ENCODE data around the gene CUEDC2.

The CUEDC2 gene

DNA sequence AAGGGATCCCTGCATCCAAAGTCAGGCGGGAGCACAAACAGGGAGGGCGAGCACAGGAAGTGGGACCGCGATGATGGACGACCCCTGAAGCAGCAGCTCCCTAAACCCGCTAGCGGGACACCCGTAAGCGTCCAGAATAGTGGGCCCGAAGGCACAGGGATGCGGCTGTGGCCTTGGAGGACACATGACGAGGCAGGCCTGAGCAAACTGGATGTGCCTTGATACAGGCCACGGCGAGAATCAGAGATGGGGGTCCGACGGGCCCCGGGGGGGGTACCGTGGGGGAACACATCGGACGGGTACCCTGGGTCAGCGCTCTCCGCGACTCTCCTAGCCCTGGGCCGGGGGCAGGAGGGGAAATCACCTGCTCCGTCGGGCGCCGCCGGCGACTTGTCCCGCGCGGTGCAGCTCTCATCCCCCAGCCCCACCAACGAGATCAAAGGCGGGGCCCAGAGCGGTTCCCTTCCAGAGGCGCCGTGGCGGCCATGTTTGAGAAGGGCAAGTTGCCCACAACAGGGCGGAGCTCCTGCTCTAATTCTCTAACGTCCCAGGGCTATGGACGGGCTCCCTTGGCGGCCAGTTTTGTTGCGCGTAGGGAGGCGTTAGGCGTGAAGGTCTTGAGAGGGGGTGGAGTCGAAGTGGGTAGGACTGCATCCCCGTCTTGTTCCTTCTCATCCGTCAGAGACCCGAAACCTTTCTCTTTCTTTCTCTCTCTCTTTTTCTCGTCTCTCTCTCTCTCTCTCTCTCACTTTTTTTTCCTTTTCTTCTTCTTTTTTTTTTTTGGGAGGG, at the start of gene CUEDC2:
TSS of gene CUEDC2 (minus strand) at position 413 of the 789 bp plus-strand sequence. CDS start 7,386 bp downstream, outside the sequence.
- no peaks in the 10 kb centered on the region for H3K9me2 ChIP-seq (ENCODE audit: low read depth, low read length)
- no peaks in the 10 kb centered on the region for H4K20me1 ChIP-seq (ENCODE audit: insufficient read depth, low read length)
- no peaks in the 10 kb centered on the region for H3K27me3 ChIP-seq (ENCODE audit: insufficient read depth, low read length)
- peak within 1 kb of the TSS; percentile 71 for H3K4me3 ChIP-seq (ENCODE audit: low read depth, low read length, poor library complexity, severe bottlenecking)
- no peaks in the 10 kb centered on the region for H3K9me3 ChIP-seq (ENCODE audit: low read length)
- H3K4me2 ChIP-seq (ENCODE audit: low read length) = peak within 1 kb of the TSS; percentile 84
- H3K4me1 ChIP-seq (ENCODE audit: insufficient read depth, low read length, severe bottlenecking) = peaks cover 18% of the 10 kb centered on the region
- no peak within 1 kb of the TSS for H2AFZ ChIP-seq (ENCODE audit: low read length)
- H3K9ac ChIP-seq (ENCODE audit: low read length) = peak within 1 kb of the TSS; percentile 79
- H3K27ac ChIP-seq (ENCODE audit: low read depth, low read length, poor library complexity, severe bottlenecking) = peak within 1 kb of the TSS; percentile 74
- H3K36me3 ChIP-seq (ENCODE audit: insufficient read depth, low read length) = no peaks in the 10 kb centered on the region
- no peaks in the 10 kb centered on the region for H3F3A ChIP-seq (ENCODE audit: insufficient read depth, low read length)
- TF ChIP-seq, protein P1, sequence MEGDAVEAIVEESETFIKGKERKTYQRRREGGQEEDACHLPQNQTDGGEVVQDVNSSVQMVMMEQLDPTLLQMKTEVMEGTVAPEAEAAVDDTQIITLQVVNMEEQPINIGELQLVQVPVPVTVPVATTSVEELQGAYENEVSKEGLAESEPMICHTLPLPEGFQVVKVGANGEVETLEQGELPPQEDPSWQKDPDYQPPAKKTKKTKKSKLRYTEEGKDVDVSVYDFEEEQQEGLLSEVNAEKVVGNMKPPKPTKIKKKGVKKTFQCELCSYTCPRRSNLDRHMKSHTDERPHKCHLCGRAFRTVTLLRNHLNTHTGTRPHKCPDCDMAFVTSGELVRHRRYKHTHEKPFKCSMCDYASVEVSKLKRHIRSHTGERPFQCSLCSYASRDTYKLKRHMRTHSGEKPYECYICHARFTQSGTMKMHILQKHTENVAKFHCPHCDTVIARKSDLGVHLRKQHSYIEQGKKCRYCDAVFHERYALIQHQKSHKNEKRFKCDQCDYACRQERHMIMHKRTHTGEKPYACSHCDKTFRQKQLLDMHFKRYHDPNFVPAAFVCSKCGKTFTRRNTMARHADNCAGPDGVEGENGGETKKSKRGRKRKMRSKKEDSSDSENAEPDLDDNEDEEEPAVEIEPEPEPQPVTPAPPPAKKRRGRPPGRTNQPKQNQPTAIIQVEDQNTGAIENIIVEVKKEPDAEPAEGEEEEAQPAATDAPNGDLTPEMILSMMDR (IDR thresholded peaks at IDR 0.05; ENCODE audit: low read length) = no peak
- no peak for TF ChIP-seq EZH2 (IDR thresholded peaks at IDR 0.05; ENCODE audit: borderline replicate concordance, low read length)
- no peaks in the 10 kb centered on the region for H3K79me2 ChIP-seq (ENCODE audit: insufficient read depth, low read length)

DNA sequence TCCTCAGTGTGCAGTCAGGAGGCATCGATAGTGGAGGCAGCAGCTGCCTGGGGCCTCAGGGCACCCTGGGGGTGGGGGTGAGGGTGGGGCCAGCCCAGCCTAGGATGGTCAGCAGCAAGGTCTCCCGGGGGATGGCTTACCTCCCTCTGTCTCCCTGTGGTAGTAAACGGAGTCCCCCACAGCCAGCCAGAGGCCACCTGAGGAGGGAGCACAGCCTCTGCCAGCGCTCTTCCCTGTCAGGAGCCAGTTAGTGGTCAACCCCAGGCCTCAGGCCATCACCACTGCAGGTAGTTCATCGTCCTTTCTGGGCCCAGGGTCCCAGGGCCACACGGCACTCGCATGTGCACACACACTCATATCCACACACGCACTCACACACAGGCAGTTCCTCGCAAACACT, 48.0 kb upstream of the CUEDC2 start:
- H3K4me1 ChIP-seq (ENCODE audit: insufficient read depth, low read length, severe bottlenecking) = no peaks in the 10 kb centered on the region
- no peaks in the 10 kb centered on the region for H4K20me1 ChIP-seq (ENCODE audit: insufficient read depth, low read length)
- H3K9me3 ChIP-seq (ENCODE audit: low read length) = no peaks in the 10 kb centered on the region
- H3F3A ChIP-seq (ENCODE audit: insufficient read depth, low read length) = no peaks in the 10 kb centered on the region
- no peak overlapping the region for H3K9ac ChIP-seq (ENCODE audit: low read length)
- no peaks in the 10 kb centered on the region for H3K27me3 ChIP-seq (ENCODE audit: insufficient read depth, low read length)
- H3K27ac ChIP-seq (ENCODE audit: low read depth, low read length, poor library complexity, severe bottlenecking) = no peak overlapping the region
- H3K9me2 ChIP-seq (ENCODE audit: low read depth, low read length) = no peaks in the 10 kb centered on the region
- peaks cover 57% of the 10 kb centered on the region for H3K36me3 ChIP-seq (ENCODE audit: insufficient read depth, low read length)
- no peak overlapping the region for H3K4me2 ChIP-seq (ENCODE audit: low read length)
- TF ChIP-seq EZH2 (IDR thresholded peaks at IDR 0.05; ENCODE audit: borderline replicate concordance, low read length) = no peak
- TF ChIP-seq, protein P1 (IDR thresholded peaks at IDR 0.05; ENCODE audit: low read length) = no peak
- H3K79me2 ChIP-seq (ENCODE audit: insufficient read depth, low read length) = no peaks in the 10 kb centered on the region
- H3K4me3 ChIP-seq (ENCODE audit: low read depth, low read length, poor library complexity, severe bottlenecking) = no peak overlapping the region
- H2AFZ ChIP-seq (ENCODE audit: low read length) = no peak overlapping the region

DNA sequence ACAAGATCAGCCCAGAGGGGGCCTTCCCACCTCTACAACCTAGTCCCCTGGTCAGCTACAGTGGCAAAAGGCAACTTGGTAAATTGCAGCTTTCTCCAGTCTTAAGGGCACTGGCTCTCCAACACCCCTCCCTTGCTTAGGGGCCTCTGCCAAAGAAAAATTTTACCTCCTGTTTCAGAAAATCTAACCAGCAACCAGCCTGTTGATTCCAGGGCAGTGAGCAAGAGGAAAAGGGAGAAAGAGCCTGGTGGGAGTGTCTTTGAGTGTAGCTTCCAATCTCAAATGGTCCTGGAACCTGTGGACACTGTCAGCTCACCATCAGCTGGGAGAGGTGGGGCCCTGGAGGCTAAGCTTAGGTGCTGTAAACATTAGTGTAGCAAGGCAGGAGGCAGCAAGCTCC, 47.3 kb upstream of the CUEDC2 start:
- no peaks in the 10 kb centered on the region for H4K20me1 ChIP-seq (ENCODE audit: insufficient read depth, low read length)
- no peak overlapping the region for H2AFZ ChIP-seq (ENCODE audit: low read length)
- no peaks in the 10 kb centered on the region for H3K9me2 ChIP-seq (ENCODE audit: low read depth, low read length)
- no peak overlapping the region for H3K27ac ChIP-seq (ENCODE audit: low read depth, low read length, poor library complexity, severe bottlenecking)
- no peaks in the 10 kb centered on the region for H3F3A ChIP-seq (ENCODE audit: insufficient read depth, low read length)
- no peaks in the 10 kb centered on the region for H3K27me3 ChIP-seq (ENCODE audit: insufficient read depth, low read length)
- TF ChIP-seq, protein P1 (IDR thresholded peaks at IDR 0.05; ENCODE audit: low read length) = no peak
- TF ChIP-seq EZH2 (IDR thresholded peaks at IDR 0.05; ENCODE audit: borderline replicate concordance, low read length) = no peak
- H3K4me2 ChIP-seq (ENCODE audit: low read length) = no peak overlapping the region
- no peaks in the 10 kb centered on the region for H3K9me3 ChIP-seq (ENCODE audit: low read length)
- no peaks in the 10 kb centered on the region for H3K79me2 ChIP-seq (ENCODE audit: insufficient read depth, low read length)
- H3K36me3 ChIP-seq (ENCODE audit: insufficient read depth, low read length) = peaks cover 50% of the 10 kb centered on the region
- no peak overlapping the region for H3K4me3 ChIP-seq (ENCODE audit: low read depth, low read length, poor library complexity, severe bottlenecking)
- H3K9ac ChIP-seq (ENCODE audit: low read length) = no peak overlapping the region
- H3K4me1 ChIP-seq (ENCODE audit: insufficient read depth, low read length, severe bottlenecking) = no peaks in the 10 kb centered on the region
